ENCODE data around the gene PLA2G2F. TPM values are rescaled to one million over a fixed set of nuclear protein-coding genes. Genes with fewer than 3 reads are reported as not detected.

PLA2G2F gene
- total RNA-seq, 2 donors from 2014 or later: not detected

DNA sequence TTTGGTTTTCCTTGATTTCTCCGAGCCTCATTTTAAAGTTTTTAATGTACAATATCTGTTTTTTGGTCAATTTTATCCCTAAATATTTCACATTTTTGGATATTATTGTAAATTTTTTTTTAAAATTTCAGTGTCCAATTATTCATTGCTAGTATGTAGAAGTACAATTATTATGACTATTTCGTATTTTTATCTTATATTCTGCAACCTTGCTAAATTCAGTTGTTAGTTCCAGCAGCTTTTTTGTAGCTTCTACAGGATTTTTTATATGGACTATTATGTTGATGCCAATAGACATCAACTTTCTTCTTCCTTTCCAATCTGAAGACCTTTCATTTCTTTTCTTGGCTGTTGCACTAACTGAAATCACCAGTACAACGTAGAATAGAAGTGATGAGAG, 4.1 kb upstream of the PLA2G2F start:
- WGBS, 2 experiments (ENCODE audit: insufficient coverage in 1 of 2, insufficient read length in 1 of 2): 91 to 100% methylated on average over 1 to 2 of the region's 3 CpGs
- Histone ChIP-seq H3K4me3 (ENCODE audit: low read length) (no peak overlapping the region), H3K36me3 (ENCODE audit: control insufficient read depth, insufficient read depth, low read length) (no peaks in the 10 kb centered on the region), H3K27me3 (ENCODE audit: control insufficient read depth, insufficient read depth, low read length, poor library complexity, severe bottlenecking) (no peaks in the 10 kb centered on the region), H3K9me3 (ENCODE audit: control insufficient read depth, low read length) (peaks cover 4% of the 10 kb centered on the region), H3K27ac (ENCODE audit: low read depth, low read length) (no peak overlapping the region), H3K9ac (ENCODE audit: extremely low read depth, low read length, poor library complexity, severe bottlenecking) (no peak overlapping the region), H3K4me1 (ENCODE audit: control insufficient read depth, insufficient read depth, low read length) (no peaks in the 10 kb centered on the region)
- Mint-ChIP-seq H3K4me1 (no peaks in the 10 kb centered on the region), H3K27ac (no peak overlapping the region), H3K27me3 (ENCODE audit: insufficient read depth) (peaks cover 1% of the 10 kb centered on the region), H3K36me3 (ENCODE audit: low read depth) (no peaks in the 10 kb centered on the region), H3K4me3 (no peak overlapping the region), H3K9me3 (peaks cover 13% of the 10 kb centered on the region)
- TF ChIP-seq, protein P1, sequence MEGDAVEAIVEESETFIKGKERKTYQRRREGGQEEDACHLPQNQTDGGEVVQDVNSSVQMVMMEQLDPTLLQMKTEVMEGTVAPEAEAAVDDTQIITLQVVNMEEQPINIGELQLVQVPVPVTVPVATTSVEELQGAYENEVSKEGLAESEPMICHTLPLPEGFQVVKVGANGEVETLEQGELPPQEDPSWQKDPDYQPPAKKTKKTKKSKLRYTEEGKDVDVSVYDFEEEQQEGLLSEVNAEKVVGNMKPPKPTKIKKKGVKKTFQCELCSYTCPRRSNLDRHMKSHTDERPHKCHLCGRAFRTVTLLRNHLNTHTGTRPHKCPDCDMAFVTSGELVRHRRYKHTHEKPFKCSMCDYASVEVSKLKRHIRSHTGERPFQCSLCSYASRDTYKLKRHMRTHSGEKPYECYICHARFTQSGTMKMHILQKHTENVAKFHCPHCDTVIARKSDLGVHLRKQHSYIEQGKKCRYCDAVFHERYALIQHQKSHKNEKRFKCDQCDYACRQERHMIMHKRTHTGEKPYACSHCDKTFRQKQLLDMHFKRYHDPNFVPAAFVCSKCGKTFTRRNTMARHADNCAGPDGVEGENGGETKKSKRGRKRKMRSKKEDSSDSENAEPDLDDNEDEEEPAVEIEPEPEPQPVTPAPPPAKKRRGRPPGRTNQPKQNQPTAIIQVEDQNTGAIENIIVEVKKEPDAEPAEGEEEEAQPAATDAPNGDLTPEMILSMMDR (conservative IDR thresholded peaks at IDR 0.05): no peak
- DNase-seq: no peak

DNA sequence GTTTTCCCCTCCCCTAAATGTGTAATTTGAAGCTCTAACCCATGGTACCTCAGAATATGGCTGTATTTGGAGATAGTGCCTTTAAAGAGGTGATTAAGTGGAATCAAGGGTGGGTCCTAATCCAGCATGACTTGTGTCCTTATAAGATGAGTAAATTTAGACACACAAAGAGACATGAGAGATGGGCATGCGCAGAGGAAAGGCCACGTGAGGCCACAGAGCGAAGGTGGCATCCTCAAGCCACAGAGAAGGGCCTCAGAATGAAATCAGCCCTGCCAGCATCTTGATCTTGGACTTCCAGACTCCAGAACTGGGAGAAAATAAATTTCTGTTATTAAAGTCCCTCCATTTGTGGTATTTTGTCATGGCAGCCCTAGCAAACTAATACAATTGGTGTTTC, 2.9 kb upstream of the PLA2G2F start:
- Mint-ChIP-seq H3K4me1 (no peaks in the 10 kb centered on the region), H3K36me3 (ENCODE audit: low read depth) (no peaks in the 10 kb centered on the region), H3K27me3 (ENCODE audit: insufficient read depth) (peaks cover 1% of the 10 kb centered on the region), H3K27ac (no peak overlapping the region), H3K9me3 (peaks cover 7% of the 10 kb centered on the region), H3K4me3 (no peak overlapping the region)
- no peaks in the 10 kb centered on the region for H3K36me3 ChIP-seq (ENCODE audit: control insufficient read depth, insufficient read depth, low read length)
- no peak for DNase-seq
- no peak overlapping the region for H3K27ac ChIP-seq (ENCODE audit: low read depth, low read length)
- 95 to 100% methylated on average over 3 of the region's 3 CpGs for WGBS, 2 experiments (ENCODE audit: insufficient coverage in 1 of 2, insufficient read length in 1 of 2)
- H3K4me1 ChIP-seq (ENCODE audit: control insufficient read depth, insufficient read depth, low read length): no peaks in the 10 kb centered on the region
- no peak overlapping the region for H3K9ac ChIP-seq (ENCODE audit: extremely low read depth, low read length, poor library complexity, severe bottlenecking)
- no peaks in the 10 kb centered on the region for H3K27me3 ChIP-seq (ENCODE audit: control insufficient read depth, insufficient read depth, low read length, poor library complexity, severe bottlenecking)
- H3K9me3 ChIP-seq (ENCODE audit: control insufficient read depth, low read length): no peaks in the 10 kb centered on the region
- TF ChIP-seq, protein P1 (conservative IDR thresholded peaks at IDR 0.05): no peak
- H3K4me3 ChIP-seq (ENCODE audit: low read length): no peak overlapping the region

DNA sequence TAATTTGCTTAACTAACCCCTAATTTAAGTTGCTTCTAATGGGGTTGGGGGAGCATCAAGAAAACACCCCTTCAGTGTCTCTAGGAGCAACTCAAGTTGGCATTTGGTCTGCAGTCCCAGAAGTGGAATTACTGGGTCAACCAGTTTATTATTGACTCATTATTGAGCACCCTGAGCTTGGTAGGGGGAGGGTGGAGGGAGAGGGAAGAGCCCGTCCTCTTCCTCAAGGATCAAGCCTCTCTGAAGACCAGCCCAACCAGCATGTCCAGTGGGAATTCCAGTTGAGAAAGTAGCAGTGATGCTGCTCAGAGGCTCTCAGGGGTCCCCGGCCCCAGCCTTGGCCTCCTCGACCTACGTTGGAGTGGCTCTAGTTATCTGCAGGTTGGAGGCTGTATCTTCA, 2.1 kb upstream of the PLA2G2F start:
- H3K4me1 Mint-ChIP-seq: no peaks in the 10 kb centered on the region
- no peak overlapping the region for H3K27ac Mint-ChIP-seq
- no peaks in the 10 kb centered on the region for H3K4me1 ChIP-seq (ENCODE audit: control insufficient read depth, insufficient read depth, low read length)
- TF ChIP-seq, protein P1 (conservative IDR thresholded peaks at IDR 0.05): no peak
- no peak overlapping the region for H3K9ac ChIP-seq (ENCODE audit: extremely low read depth, low read length, poor library complexity, severe bottlenecking)
- H3K36me3 ChIP-seq (ENCODE audit: control insufficient read depth, insufficient read depth, low read length): no peaks in the 10 kb centered on the region
- peaks cover 1% of the 10 kb centered on the region for H3K27me3 Mint-ChIP-seq (ENCODE audit: insufficient read depth)
- H3K9me3 ChIP-seq (ENCODE audit: control insufficient read depth, low read length): no peaks in the 10 kb centered on the region
- no peak overlapping the region for H3K27ac ChIP-seq (ENCODE audit: low read depth, low read length)
- H3K9me3 Mint-ChIP-seq: peaks cover 4% of the 10 kb centered on the region
- H3K27me3 ChIP-seq (ENCODE audit: control insufficient read depth, insufficient read depth, low read length, poor library complexity, severe bottlenecking): no peaks in the 10 kb centered on the region
- DNase-seq: peak; percentile 10
- WGBS, 2 experiments (ENCODE audit: insufficient coverage in 1 of 2, insufficient read length in 1 of 2): 84 to 96% methylated on average over 3 to 4 of the region's 4 CpGs
- no peak overlapping the region for H3K4me3 ChIP-seq (ENCODE audit: low read length)
- H3K36me3 Mint-ChIP-seq (ENCODE audit: low read depth): no peaks in the 10 kb centered on the region
- no peak overlapping the region for H3K4me3 Mint-ChIP-seq

Data from endodermal cell (in vitro differentiated cells).